ENCODE data around the gene TTL.
"Not testable (repeated sequence)": the region's sequence is repeated elsewhere in the genome, so short reads cannot be mapped to it uniquely, and the experiment has no call there.

The TTL gene

DNA sequence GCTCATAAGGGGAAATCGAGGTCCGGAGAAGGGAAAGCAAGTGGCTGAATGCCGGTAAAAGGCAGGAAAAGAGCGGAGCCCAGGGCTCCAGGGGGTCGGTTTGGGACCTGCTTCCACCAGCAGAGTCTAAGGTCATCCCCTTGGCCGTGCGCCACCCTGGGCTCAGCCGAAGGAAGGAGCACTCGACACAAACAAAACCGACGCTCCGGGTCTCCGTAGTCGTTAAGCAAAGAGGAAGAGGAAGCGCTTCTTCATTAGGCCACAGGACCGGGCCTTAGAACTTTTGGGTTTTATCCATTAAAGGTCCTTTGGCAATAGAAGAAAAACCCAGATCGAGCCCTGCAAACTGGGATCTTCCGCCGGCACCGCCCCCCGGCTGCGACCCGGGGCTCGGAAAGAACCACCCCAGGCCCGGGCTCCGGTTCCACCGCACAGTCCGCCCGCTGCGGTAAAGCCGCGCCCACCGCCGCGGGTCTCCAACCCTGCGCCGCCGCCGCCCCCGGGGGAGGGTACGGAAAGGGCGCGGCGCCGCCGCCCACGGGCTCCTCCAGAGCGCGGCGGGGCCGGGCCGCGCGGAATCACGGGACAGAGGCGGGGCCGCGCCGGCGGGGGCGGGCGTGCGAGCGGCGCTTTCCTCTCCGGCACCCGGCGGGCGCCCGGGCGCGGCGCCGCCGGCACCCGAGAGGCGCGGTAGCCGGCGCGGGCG lies at the start of gene TTL:
TSS of gene TTL (plus strand) at position 629 of the 706 bp plus-strand sequence. CDS start 189 bp downstream, outside the sequence.
- DNase-seq: peak; percentile 92 to 98 (median 97)

DNA sequence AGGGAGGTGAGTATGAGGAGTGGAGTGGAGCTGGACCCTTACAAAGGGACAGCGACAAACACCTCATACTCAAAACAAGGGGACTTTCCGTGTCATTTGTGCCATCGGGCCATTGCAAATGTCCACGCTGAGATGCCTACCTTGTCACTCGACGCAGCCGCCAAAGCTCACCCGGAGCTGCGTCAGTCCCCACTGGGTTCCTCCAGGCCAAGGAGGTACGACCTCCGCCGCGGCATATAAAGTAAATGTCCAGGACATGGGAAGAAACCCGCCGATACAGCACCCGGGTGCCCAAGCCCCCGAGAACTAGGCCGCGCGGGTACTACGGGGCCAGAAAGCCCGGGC lies 49.6 kb upstream of the TTL start:
- not testable (repeated sequence) for DNase-seq

DNA sequence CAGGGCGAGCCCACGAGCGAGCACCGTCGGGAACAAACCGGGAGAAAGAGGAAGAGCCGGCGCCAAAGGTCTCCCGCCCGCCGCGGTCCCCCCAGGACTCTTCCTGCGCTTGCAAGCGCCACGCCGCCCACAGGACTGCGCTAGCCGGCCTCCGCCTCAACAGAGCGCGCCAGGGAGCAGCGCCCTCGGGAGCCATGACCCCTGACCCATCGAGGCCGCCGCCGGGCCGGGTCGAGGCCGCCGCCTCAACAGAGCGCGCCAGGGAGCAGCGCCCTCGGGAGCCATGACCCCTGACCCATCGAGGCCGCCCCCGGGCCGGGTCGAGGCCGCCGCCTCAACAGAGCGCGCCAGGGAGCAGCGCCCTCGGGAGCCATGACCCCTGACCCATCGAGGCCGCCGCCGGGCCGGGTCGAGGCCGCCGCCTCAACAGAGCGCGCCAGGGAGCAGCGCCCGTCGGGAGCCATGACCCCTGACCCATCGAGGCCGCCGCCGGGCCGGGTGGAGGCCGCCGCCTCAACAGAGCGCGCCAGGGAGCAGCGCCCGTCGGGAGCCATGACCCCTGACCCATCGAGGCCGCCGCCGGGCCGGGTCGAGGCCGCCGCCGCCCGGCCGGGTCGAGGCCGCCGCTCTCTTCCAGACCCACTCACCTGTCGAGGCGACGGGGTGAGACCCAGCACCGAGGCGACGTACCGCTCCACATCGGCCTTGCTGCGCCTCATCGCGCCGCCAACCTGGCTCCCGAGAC lies 49.0 kb upstream of the TTL start:
- peak; percentile 39 to 59 (median 52) for DNase-seq

DNA sequence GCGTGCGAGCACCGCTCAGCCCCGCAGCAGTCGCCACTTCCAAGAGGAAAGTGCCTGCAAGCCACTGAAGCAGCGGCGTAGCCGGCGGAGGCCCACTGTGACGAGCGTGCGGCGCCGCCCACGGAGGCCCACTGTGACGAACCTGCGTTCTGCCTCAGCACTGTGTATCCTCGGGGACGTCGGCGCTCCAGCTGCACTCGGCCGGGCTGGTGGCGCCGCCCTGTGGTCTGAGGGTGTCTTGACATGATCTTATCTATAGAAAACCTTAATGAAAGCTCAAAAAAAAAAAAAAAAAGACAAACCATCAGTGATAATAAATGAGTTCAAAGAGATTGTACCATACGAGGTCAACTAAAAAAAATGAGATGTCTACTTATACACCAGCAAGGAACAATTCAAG lies 48.5 kb upstream of the TTL start, which contains the start of gene RGPD8:
TSS of gene RGPD8 (minus strand) at position 166 of the 400 bp plus-strand sequence. CDS start 192 bp downstream, outside the sequence.
- DNase-seq: peak; percentile 92 to 95 (median 94)

DNA sequence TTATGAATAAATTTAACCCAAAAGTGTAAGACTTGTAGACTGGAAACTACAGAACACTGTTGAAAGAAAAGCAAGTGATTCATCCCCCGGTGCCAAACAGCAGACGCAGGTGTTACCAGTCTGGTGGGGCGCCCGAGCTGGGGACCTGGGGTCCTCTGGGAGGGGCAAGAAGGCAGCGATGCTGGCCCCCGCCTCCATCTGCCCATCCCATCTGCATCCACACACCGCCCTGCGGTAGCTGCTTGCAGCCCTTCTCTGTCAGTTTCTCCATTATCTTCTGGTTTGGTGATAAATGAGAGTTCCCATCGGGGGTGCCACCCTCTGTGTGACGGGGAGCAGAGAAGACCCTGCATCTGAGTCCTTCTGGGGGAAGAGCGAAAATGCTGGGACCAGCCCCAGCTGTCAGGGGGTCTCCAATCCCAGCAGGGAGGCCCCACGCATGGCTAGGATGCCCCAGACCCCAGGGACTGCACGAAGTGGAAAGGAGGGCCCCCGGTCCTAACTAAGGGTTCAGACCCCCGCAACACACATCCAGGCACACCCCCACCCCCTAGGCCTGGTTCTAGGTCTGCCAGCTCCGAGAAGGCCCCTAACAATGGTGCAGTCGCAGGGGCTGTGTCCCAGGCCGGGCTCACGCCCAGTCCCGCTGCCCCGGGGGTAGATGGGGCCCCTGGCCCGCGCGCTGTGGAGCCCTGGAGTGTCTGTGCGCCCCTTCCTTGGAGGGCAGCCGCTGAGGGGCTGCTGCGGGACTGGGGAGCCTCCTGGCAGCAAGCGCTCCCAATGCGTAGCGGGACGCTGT lies 47.8 kb upstream of the TTL start:
- no peak for DNase-seq

DNA sequence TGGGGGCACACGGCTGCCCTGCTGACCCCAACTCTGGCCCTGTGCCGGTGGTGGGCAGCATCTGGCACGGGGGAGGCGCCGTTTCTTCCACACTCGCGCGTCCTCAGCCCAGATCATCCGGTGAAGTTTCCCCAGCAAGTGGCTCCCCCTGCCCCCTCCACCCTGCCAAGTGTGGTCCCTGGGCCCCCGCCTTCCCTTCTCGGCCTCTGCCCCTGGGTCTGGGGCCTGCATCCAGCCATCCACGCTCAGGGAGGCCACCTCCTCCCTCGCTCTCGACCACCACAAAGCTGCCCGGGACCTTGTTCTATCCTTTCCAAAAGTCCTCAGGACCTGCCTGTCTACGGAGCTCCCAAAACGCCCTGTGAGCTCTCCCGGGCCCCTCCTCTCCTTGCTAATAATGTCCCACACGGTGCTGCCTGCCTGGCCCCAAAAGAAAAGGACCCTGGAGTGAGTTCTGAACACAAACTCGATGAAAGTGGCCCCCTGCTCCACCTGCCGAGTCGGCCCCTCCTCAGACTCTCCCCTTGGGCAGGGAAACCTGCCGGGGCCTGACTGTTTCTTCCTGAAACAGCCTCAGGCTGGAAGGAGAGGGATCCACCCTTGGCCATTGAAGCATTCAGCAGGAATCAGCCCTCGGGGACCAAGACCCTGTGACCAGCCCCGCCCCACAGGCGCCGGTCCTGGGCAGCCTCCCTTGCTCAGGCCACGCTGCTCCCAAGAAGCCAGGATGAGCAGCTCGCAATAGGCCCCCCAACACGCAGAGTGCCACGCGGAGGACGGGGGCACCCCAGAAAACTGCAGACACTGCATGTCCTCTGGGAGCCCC lies 46.9 kb upstream of the TTL start:
- not testable (repeated sequence) for DNase-seq

DNA sequence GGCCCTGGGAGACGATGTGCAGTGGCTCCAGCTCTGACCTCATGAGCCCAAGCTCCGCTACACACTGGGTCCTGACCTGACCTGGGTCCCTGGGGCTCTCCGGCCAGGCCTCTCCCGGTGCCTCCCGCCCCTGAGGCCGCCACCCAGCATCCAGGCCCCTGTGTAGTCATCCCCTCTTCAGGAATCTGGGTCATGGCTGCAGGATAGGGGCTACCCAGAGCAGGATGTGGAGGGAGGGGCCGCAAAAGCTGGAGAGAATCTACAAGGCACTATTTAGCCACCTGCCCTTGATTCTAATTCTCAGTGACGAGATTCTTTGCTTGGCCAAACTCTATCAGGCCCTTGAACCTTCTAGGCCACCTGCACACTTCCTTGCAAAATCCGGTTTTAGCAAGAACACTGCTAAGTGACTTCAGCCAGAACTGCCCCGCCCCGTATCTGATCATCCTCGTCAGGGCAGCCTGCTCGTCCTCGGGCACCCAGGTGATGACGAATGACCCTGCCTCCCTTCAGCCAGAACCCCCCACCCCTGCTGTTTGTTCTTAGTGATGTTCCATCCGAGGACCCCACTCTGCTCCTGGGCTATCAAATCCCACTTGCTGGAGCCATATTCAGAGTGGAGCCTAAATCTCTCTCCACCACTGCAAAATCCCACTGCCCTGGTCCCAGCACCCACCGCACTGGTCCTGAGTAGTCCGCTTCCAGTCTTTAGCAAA lies 46.1 kb upstream of the TTL start:
- DNase-seq: not testable (repeated sequence)

DNA sequence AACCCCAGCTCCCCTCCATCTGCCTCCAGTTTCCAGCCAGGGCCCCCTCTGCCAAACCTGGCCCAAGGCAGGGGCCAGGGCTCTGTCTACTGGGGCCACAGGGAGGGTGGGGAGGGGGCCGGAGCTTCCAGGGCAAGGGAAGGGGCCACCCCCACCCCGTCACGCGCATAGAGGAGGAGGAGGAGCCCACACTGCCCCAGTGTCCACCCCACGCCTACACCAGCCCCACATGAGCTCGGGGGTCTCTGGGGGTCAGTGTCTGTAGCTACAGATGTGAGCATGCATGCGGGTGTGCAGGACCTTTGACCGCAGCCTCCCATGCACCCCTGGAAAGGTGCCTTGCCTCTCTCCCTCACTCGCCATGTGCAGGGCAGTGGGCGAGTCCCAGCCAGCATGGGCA lies 45.0 kb upstream of the TTL start:
- DNase-seq: not testable (repeated sequence)

DNA sequence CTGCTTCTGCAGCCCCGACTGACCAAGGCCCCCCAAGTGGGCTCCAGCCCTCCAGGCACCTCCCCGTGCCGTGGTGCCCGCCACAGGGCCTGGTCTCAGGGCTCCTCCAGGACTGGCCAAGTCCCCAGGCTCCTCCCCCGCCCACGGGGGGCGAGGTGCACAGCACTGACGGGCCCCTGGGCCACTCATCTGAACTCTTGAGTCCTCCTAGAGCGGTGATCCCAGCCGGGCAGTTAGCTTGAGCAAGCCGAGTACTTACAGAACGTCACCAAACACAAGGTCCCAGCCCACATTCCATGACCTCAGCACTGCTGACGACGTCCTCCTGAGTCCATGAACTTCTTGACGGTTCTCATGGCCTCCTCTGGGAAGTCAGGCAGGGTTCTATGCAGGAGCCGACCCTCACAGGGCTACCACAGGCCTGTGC lies 44.5 kb upstream of the TTL start:
- not testable (repeated sequence) for DNase-seq

DNA sequence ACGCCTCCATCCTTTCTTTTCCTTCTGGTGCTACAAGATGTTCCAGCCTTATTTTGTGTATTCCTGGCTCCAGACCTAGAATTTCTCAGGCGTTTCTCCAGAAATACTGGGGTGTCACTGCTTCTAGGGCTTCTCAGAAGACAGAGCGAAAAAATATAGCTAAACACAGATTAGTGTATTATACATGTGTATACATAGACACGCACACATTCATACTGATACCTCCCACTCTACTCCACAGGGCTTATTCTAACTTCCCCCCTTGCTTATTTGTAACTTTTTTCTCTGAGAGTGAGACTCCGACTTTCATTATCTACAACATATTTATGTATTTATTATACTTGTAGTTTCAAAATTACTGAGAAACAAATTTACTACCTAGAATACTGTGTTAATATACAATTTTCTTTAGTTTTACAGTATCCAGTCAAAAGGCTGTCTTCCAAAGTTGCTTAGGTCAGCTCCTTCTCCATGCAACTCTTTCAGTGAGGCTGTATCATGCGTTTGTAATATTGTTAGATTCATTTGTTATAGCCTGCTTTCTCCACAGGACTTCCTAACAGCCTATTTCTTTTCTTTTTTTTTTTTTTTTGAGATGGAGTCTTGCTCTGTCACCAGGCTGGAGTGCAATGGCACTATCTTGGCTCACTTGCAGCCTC lies 43.2 kb upstream of the TTL start:
- not testable (repeated sequence) for DNase-seq

DNA sequence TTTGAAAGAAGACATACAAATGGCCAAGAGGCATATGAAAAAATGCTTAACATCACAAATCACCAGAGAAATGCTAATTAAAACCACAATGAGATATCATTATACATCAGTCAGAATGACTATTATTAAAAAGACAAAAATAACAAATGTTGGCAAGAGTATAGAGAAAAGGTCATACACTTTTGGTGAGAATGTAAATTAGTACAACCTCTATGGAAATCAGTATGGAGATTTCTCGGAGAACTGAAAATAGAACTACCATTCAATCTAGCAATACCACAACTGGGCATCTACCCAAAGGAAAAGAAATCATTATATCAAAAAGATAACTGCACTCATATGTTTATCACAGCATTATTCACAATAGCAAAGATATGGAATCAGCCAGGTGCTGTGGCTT lies 37.7 kb upstream of the TTL start:
- DNase-seq: not testable (repeated sequence)

DNA sequence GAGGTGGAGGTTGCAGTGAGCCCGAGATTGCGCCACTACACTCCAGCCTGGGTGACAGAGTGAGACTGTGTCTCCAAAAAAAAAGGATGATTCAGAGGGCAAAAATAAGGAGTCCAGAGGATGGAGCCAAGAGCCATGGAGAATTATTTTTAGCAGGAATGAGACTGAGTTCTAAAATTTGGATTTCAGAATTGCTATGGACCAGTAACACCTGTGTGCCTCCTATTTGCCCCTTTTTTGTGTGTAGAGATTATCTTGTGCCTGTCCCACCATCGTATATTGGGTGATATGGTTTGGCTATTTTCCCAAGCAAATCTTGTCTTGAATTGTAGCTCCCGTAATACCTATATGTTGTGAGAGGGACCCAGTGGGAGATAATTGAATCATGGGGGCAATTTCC lies 32.1 kb upstream of the TTL start:
- no peak for DNase-seq

DNA sequence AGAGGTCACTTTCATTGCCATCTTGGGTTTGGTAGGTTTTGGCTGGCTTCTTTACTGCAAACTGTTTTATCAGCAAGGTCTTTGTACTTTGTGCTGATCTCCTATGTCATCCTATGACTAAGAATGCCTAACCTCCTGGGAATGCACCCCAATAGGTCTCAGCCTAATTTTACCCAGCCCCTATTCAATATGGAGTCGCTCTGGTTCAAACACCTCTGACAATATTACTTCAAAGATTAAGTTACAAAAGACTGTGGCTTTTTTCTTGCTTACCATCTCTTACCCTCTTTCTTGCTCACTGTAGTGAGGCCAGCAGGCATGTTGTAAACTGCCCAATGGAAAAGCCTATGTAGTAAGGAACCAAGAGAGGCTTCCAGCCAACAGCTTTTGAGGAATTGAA lies 30.6 kb upstream of the TTL start:
- DNase-seq: no peak

DNA sequence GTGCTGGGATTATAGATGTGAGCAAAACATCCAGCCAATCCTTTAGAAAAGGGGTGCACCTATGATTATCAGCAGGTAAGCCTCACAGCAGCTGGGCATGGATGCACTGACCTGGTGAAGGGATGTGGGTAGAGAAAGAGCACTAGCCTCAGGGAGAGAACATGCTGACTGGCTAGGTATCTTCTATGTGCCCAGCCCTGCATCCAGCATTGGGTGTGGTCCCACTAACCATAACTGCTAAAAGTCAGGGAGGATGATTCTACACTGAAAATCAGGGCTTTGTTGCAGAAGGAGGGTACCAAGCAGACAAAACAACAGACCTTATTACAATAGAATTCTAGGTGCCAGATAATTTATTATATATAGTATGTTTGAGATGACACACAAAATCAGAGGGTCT lies 27.4 kb upstream of the TTL start:
- DNase-seq: no peak

DNA sequence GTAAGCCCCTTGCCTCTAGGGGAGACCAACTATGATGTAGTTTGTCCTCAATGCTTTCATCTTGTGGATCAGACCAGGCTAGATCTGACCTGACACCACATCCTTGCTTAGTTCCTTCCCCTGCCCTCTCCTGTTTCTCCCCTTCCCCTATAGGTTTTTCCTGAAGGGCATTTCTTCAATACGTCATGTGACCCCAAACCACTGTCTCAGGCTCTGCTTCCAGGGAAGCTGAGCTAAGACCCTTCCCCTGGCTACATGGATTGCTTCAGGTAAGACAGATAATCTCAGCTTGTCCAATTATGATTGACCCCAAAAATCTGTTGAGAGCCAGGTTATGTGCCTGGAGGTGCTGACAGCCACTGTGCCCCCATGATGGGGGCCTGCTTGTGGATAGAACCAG lies 22.6 kb upstream of the TTL start:
- no peak for DNase-seq

DNA sequence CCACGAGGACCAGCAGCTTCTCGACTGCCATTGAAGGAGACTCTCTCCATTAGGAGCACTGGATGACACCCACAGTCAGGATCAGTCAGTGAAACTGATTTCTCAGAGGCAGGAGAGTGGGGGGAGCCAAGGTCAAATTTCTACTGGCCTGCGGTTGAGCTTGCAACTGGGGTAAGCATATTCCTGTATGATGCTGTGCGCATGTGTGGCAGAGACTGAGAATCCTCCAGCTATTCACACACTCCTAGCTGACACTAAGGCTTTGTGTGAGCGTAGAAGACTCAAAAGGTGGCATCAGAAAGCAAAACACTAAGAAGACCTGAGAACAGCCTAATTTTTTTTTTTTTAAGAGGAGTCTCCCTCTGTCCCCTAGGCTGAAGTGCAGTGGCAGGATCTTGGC lies 19.8 kb upstream of the TTL start:
- DNase-seq: peak in 1 of 3 donors; percentile 1

DNA sequence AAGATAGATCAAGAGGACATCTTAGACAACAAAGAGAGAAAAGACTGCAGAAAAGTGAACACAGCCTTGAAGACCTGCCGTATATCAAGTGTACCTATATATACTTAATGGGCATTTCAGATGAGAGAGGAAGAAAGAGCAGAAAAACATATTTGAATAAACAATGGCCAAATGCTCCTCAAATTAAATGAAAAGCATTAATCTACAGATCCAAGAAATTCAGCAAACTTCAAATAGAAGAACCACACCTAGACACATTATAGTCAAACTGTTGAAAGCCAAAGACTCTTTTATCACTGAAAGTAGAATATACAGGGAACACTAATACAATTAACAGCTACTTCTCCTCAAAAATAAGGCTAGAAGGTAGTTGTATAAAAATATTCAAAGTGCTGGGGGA lies 18.7 kb upstream of the TTL start:
- peak in 1 of 3 donors; percentile 15 for DNase-seq

DNA sequence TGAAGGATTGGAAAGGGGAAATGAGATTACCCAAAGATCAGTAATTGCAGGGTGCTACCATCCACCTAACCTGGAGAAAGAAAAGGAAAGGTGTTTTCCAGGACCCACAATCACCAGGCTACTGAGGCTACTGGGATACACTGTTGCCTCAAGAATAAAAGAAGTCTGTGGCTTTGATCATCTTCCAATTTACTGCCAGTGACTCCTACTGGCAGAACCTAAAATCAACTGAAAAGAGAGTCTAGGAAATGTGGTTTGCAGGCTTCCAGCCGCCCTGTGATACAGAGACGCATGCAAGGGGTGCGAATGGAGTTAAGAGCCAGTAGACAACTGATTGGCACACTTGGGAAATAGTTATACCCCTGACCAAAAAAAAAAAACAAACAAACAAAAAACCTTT lies 16.6 kb upstream of the TTL start:
- DNase-seq: peak in 2 of 3 donors; percentile 5 to 6

DNA sequence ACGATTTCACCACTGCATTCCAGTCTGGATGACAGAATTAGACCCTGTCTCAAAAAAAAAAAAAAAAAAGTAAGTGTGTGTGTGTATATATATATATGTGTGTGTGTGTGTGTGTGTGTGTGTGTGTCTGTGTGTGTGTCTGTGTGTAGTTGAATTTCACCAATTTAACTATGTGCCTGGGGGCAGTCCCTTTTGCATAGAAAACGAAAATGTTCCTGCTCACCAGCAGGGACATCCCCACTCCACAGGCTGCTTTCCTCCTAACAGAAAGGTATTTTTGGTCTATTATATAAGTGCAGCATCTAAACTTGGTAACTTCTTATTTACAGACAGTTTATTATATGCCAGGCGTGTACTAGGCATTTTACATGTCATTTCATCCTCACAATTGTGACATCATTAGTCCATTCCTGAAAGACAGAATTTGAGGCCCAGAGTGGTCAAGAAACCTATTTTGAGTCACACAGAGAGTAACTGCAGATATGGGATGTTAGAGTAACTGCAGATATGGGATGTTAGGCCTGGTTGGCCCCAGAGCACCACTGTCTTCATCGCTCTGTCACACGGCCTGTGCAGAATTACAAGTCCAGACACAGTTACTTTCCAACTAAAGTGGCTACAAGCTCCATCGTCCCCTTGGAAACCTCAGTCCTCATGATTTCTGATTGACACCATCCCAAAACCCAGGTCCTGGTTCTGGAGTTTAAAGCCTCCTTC lies 9.3 kb upstream of the TTL start:
- DNase-seq: no peak

DNA sequence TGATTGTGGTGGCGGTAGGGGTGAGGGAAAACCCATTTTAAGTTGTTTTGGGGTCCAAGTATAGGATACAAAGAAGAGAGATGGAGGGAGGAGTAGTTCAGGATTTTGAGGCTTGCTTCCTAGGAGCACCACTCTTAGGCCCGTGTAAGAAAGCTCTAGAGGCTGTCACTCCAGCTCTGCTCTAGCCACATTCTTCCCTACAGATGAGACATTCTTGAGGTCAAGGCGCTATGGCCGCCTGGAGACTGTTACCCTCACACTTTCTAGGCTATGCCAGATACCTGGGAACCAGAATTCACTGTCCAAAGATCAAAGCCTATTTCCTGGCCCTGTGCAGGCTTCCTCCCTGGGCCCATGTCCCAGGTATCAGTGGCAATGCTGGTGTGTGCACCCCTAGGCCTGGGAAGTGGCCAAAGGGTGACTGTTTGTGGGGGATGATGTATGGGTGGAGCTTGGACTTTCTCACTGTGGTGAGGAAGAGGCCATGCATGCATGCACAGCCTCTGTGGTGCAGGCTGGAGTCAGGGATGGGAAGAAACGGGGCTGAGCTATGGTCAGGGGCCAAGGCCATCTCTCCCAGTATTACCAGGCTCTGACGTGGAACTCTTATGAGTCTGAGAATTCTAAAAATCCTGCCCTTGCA lies 7.0 kb upstream of the TTL start:
- DNase-seq: no peak
